OCI-LY3 (cell line): Measurements from ENCODE around the gene NBEA.
A peak's percentile ranks its signal among the peaks of the same experiment; 100 is the strongest.

Source experiments
- H2AFZ ChIP-seq: fragments of 200-600, 300-600 bp; shearing (Covaris generic); 2 replicates; pipeline ENCODE4 v1.6.0; 2014; ENCODE audit warnings: antibody characterized with exemption, low read depth, low read length
- H3K27ac ChIP-seq: fragments of 200-600, 300-600 bp; sonication (generic); 2 replicates; pipeline ENCODE4 v1.5.1; 2014; ENCODE audit warnings: mild to moderate bottlenecking, low read length, moderate library complexity, mixed read lengths
- H3K27me3 ChIP-seq: fragments of 200-600, 300-600 bp; sonication (generic); 2 replicates; pipeline ENCODE4 v1.6.1; 2014; ENCODE audit warnings: low read depth, low read length, mixed read lengths
- H3K36me3 ChIP-seq: fragments of 200-600, 300-600 bp; sonication (generic); replicated peaks from 2 replicates; pipeline ENCODE3; 2014; ENCODE audit warnings: low read depth, low read length, mixed read lengths
- H3K4me1 ChIP-seq: fragments of 300-600, 200-600 bp; sonication (generic); 2 replicates; pipeline ENCODE4 v1.6.1; 2014; ENCODE audit warnings: low read length, mixed read lengths
- H3K4me2 ChIP-seq: fragments of 200-600, 300-600 bp; sonication (generic); 2 replicates; pipeline ENCODE4 v1.6.1; 2014; ENCODE audit warnings: low read length, mixed read lengths
- H3K4me3 ChIP-seq: fragments of 300-600, 200-600 bp; sonication (generic); 2 replicates; pipeline ENCODE4 v1.5.1; 2014; ENCODE audit warnings: antibody characterized with exemption, mild to moderate bottlenecking, low read length, moderate library complexity
- H3K79me2 ChIP-seq: fragments of 300-600, 200-600 bp; shearing (Covaris generic); 2 replicates; pipeline ENCODE4 v1.6.1; 2014; ENCODE audit warnings: mild to moderate bottlenecking, low read length, mixed read lengths
- H3K9ac ChIP-seq: fragments of 300-600, 200-600 bp; shearing (Covaris generic); 2 replicates; pipeline ENCODE4 v1.6.0; 2014; ENCODE audit warnings: mild to moderate bottlenecking, low read length, moderate library complexity
- H3K9me3 ChIP-seq: fragments of 200-600, 300-600 bp; shearing (Covaris generic); 2 replicates; pipeline ENCODE4 v1.6.1; 2014; ENCODE audit warnings: low read length, mixed read lengths; ENCODE audit not compliant: insufficient read depth
- H4K20me1 ChIP-seq: fragments of 200-600, 300-600 bp; sonication (generic); 2 replicates; pipeline ENCODE4 v1.6.1; 2016; ENCODE audit warnings: low read length, mixed read lengths; ENCODE audit not compliant: insufficient read depth
- CTCF ChIP-seq: fragments of 200-600, 300-600 bp; sonication (generic); IDR thresholded peaks from 2 replicates; pipeline ENCODE4 v1.5.1; 2014; ENCODE audit warnings: antibody characterized with exemption, low read length, low read depth
- EZH2phosphoT487 ChIP-seq: fragments of 200-600 bp; shearing (Covaris generic); IDR thresholded peaks from 2 replicates; pipeline ENCODE4 v1.6.1; 2018; ENCODE audit warnings: antibody characterized with exemption, mixed run types, low read depth

Gene NBEA

DNA sequence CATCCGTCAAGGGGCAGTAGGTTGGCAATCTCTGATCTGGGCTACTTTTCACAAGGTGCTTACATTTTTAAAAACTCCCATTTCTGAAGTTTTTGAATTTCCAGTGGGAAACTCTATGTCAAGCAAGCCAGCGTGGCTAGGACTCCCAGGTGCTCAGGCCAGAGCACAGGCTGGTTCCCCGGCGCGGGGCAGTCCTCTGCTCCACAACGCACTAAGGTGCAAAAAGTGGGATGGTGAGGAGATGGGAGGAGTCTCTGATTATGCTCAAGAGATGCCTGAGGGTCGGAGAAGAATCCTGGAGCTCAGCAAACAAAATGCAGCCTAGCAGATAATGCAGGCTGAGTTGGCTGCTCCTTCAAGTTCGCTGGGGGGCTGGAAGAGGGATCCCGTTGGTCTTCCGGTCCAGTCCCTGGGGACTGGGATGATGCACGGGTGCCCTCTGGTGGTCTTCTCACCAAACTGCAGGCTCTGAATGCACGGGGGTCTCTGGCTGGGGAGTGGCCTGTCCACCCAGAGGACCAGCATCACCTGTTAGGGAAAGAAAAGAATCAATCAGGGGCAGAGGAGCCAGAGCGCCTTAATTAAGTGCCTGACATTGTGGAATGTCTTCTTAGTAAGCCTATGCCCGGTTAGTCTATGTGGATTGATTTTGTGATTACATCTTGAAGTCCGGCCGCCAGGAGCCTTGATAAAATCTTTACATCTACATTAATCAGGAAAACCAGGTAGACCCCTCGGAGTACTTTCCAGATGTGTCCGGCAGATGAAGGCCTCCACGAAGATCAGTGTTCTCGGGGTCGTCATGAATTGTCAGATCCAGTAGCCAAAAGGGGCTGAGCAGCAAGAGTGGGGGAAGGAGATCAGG, 778.9 kb downstream of the NBEA start:
- H3K4me1 ChIP-seq = peaks cover 9% of the 10 kb centered on the region; the same call in 1 of the 2 replicates
- no peaks in the 10 kb centered on the region for H3K9me3 ChIP-seq
- H3K79me2 ChIP-seq = no peaks in the 10 kb centered on the region
- H3K27me3 ChIP-seq = peaks cover 12% of the 10 kb centered on the region; the same call in 1 of the 2 replicates
- TF ChIP-seq EZH2phosphoT487 (no peak), CTCF (peak; percentile 98)
- no peak overlapping the region for H3K27ac ChIP-seq
- H2AFZ ChIP-seq = peak overlapping the region; percentile 94
- H3K4me2 ChIP-seq = peak overlapping the region; percentile 92
- H3K36me3 ChIP-seq = no peaks in the 10 kb centered on the region
- H4K20me1 ChIP-seq = no peaks in the 10 kb centered on the region
- peak overlapping the region; percentile 16; the same call in 1 of the 2 replicates for H3K9ac ChIP-seq
- H3K4me3 ChIP-seq = peak overlapping the region; percentile 75
